ENCODE measurements around the gene ATOX1.

ATOX1 gene

DNA sequence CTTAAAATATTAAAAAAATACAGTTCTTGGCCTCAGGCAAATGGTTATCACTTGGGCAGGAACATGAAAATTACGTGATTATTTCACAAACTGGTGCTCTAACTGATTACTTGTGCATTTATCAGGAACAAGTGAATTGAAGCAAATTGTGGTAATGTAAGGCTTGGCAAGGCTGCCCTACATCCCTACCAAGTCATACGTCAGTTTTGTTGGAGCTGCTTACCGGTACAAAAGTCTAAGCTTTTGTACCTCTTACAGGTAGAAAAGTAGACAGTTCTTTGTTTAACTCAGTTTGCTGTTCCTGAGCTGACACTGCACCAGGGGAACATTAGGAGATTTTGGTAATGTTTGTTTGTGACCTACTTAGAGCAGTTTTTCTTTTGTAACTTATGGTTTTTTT, 15.5 kb upstream of the ATOX1 start:
- H3K36me3 Mint-ChIP-seq: peaks cover 26% of the 10 kb centered on the region
- no peaks in the 10 kb centered on the region for H3K9me3 Mint-ChIP-seq
- H3K4me3 Mint-ChIP-seq: peak overlapping the region; percentile 97
- no peak overlapping the region for H3K27ac Mint-ChIP-seq
- H3K4me1 Mint-ChIP-seq: peaks cover 63% of the 10 kb centered on the region
- no peak for ATAC-seq
- H3K27me3 Mint-ChIP-seq: no peaks in the 10 kb centered on the region

DNA sequence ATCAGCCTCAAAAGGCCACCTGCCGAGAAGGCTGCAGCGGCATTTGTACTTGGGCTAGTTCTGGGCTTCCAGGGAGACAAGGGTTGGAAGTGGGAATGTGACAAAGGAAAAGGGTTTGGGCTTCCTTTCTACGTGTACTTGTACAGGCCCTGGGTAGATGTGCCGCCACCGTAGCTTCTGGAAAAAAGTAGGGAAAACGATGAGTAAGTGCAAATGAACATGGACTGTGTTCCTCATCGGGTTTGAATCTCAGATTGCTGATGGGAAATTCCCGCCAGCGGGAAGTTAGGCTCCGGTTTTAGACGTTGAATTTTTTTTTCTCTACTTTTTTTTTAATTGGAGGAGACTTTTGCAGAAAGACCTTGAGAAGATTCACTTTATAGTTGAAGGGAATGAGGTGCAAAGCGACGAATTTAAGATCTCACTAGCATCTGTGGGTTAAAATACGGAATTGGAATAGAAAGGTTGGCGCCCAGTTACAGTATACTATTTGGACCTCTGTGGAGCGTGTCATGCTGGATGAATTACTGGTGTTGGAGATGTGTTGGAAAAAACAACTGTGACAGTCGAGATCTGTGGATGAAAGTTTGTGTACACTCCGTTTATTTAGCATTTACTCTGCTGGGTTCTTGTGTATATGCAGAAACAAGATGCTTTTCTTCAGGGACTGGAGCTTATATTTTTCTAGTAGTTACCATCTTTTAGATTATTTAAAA, 14.6 kb upstream of the ATOX1 start:
- peak overlapping the region; percentile 97 for H3K4me3 Mint-ChIP-seq
- ATAC-seq: no peak
- peaks cover 56% of the 10 kb centered on the region for H3K4me1 Mint-ChIP-seq
- H3K27me3 Mint-ChIP-seq: no peaks in the 10 kb centered on the region
- H3K27ac Mint-ChIP-seq: no peak overlapping the region
- no peaks in the 10 kb centered on the region for H3K9me3 Mint-ChIP-seq
- peaks cover 21% of the 10 kb centered on the region for H3K36me3 Mint-ChIP-seq

GRCh38 chr5:151772029-151772845, 13.8 kb upstream of the ATOX1 start:
- H3K36me3 Mint-ChIP-seq: peaks cover 13% of the 10 kb centered on the region
- ATAC-seq: no peak
- peak overlapping the region; percentile 97 for H3K4me3 Mint-ChIP-seq
- peaks cover 49% of the 10 kb centered on the region for H3K4me1 Mint-ChIP-seq
- H3K9me3 Mint-ChIP-seq: no peaks in the 10 kb centered on the region
- no peak overlapping the region for H3K27ac Mint-ChIP-seq
- no peaks in the 10 kb centered on the region for H3K27me3 Mint-ChIP-seq

DNA sequence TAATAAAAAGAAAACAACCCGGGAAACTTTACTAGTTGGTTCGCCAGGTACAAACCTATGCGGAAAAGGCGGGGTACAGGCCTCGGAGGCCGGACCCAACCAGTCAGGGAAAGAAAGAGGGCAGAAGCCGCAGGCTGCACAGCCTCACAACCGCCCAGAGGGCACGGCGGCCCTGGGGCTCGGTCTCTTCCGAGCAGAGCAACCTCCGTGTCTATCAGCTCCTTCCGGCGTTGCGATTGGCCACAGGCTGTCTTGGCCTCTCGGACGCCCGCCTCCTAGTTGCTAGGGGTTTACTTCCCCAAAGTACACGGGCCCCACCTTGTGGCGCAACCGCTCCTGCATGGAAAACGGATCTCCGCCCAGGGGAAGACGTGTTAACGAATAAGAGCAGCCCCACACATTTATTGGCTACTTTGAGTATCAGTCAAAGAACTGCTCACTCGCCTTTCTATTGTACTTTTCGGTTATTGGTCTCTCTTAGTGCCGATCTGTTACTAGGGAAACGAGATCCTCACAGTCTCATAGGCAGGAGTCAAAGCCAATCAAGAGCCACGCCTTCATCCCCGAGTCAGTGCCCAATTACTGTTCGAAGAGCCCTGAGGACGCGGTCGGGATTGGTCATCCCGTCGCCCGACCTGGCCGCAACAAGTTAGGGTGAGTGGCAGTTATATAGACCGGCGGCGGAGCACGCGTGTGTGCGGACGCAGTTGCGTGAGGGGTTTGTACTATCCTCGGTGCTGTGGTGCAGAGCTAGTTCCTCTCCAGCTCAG, 13.0 kb upstream of the ATOX1 start, which contains the start of gene G3BP1:
TSS of gene G3BP1 (plus strand) at position 696 of the 770 bp plus-strand sequence. CDS start 14,667 bp downstream, outside the sequence.
- H3K4me1 Mint-ChIP-seq: peaks cover 42% of the 10 kb centered on the region
- peak within 1 kb of the TSS; percentile 97 for H3K4me3 Mint-ChIP-seq
- H3K27ac Mint-ChIP-seq: no peak within 1 kb of the TSS
- ATAC-seq: peak; percentile 92
- H3K9me3 Mint-ChIP-seq: no peaks in the 10 kb centered on the region
- H3K36me3 Mint-ChIP-seq: peaks cover 5% of the 10 kb centered on the region
- no peaks in the 10 kb centered on the region for H3K27me3 Mint-ChIP-seq

DNA sequence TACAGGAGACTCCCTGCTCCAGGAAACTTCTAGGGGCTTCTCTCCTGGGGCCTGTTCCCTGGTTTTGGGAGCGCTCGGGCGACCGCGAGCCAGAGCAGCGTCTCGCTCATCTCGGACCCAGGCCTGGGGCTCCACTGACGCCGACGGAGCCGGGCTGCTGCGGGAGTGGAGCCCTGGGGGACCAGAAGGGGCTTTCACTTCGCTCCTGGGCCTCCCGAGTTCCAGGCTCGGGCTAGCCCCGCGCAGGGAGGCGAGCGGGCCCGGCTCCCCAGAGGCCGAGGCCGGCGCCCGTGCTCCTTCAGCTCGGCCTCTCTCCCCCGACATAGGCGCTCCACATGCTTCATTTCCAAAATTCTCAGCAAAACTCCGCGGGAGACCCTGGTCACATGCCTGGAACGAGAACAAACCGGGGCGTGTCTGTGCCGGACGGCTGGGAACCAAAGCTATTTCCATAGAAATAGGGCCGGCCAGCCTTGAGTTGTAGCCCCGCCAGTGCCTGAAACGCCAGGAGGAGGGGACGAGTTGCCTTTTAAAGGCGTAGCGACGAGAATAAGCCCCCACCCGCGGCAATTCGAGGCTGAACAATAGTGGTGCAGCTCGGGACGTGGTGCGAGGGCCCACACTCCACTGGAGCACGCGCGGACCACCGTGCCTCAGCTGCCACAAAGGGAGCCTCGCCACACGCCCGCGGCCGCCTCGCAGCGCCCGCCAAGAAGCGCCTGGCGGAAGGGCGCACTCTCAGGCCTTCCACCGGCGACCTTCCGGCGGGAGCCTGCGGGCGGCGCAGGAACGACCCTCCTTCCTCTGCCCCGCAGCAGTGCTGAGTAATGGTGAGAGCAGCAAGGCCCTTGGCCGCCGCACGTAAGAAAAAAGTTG, 12.2 kb upstream of the ATOX1 start:
- peaks cover 33% of the 10 kb centered on the region for H3K4me1 Mint-ChIP-seq
- H3K27me3 Mint-ChIP-seq: no peaks in the 10 kb centered on the region
- H3K36me3 Mint-ChIP-seq: no peaks in the 10 kb centered on the region
- peak; percentile 53 for ATAC-seq
- H3K9me3 Mint-ChIP-seq: no peaks in the 10 kb centered on the region
- no peak overlapping the region for H3K27ac Mint-ChIP-seq
- H3K4me3 Mint-ChIP-seq: no peak overlapping the region

- no peak overlapping the region for H3K27ac Mint-ChIP-seq
- no peak for ATAC-seq
- no peaks in the 10 kb centered on the region for H3K27me3 Mint-ChIP-seq
- no peaks in the 10 kb centered on the region for H3K36me3 Mint-ChIP-seq
- H3K4me3 Mint-ChIP-seq: no peak overlapping the region
- no peaks in the 10 kb centered on the region for H3K9me3 Mint-ChIP-seq
- H3K4me1 Mint-ChIP-seq: peaks cover 8% of the 10 kb centered on the region
Observed at GRCh38 chr5:151766975-151767374, 8.5 kb upstream of the ATOX1 start.

- H3K9me3 Mint-ChIP-seq: no peaks in the 10 kb centered on the region
Observed at GRCh38 chr5:151764801-151765200, 6.4 kb upstream of the ATOX1 start.

DNA sequence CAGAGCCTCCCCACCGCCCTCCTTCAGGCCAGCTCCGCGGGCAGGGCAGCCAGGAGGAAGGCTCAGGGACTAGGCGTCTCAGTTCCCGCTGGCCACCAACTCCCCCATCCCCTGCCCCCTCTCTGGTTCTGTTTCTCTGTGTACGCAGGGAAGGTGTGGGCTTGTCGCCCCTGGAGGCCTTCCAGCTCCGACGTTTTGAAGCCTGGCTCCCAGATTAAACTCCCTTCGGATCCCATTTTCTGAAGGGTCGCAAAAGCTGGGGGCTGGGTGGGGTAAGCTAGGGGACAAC, 346 bp downstream of the ATOX1 start:
- H3K36me3 Mint-ChIP-seq: peaks cover 7% of the 10 kb centered on the region
- H3K27me3 Mint-ChIP-seq: no peaks in the 10 kb centered on the region
- peak overlapping the region; percentile 95 for H3K27ac Mint-ChIP-seq
- peaks cover 51% of the 10 kb centered on the region for H3K4me1 Mint-ChIP-seq
- H3K4me3 Mint-ChIP-seq: peak overlapping the region; percentile 96
- peak; percentile 43 for ATAC-seq
- no peaks in the 10 kb centered on the region for H3K9me3 Mint-ChIP-seq

More at GRCh38 chr5:151764801-151765200, 6.4 kb upstream of the ATOX1 start:
- no peak for ATAC-seq
- H3K27me3 Mint-ChIP-seq: no peaks in the 10 kb centered on the region
- H3K4me1 Mint-ChIP-seq: peaks cover under 1% of the 10 kb centered on the region
- no peak overlapping the region for H3K4me3 Mint-ChIP-seq
- no peak overlapping the region for H3K27ac Mint-ChIP-seq
- no peaks in the 10 kb centered on the region for H3K36me3 Mint-ChIP-seq

DNA sequence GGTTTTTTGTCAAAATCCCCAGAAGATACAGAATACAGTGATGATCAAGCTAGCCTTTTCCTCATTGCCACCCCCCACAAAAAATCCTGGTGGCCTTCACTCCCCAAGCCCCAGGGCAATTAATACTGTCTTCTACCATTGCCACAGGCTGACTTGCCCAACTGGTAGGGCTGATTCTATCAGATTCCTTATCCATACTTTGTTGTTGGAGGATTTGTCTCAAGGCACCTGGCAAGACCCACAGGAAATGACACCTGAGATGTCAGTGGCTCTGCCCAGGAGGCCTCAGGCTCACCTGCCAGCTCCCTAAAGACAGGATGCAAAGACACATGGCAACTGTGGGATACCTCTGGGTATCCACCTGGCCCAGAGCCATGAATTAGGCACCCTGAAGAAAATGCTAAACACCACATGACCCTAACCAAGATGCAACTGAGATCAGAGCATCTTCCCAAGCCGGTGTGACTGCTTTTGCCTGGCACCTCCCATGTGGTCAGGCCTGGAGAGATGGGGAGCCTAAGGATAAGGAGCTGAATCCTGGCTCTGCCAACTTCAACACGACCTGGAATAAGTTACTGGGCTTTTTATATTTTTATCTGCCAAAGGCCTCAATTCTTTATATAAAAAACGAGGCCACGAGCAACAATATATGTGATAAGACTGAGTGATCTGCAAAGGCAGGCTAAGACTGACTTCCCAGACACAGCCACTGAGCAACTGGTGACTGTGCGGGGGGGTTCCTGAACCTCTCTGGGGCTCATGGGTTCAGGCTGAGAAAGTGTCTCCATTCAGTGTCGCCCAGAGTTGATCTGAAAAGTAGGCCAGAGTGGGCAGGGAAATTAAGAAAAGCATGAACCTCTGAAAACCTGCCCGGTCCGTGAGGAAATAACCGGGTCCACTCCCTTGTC, 944 bp downstream of the ATOX1 start:
- Mint-ChIP-seq H3K4me1 (peaks cover 51% of the 10 kb centered on the region), H3K36me3 (peaks cover 13% of the 10 kb centered on the region), H3K9me3 (no peaks in the 10 kb centered on the region), H3K27me3 (no peaks in the 10 kb centered on the region), H3K4me3 (peak overlapping the region; percentile 96), H3K27ac (peak overlapping the region; percentile 95)
- ATAC-seq: peak; percentile 25

GRCh38 chr5:151755383-151755782, 3.0 kb downstream of the ATOX1 start:
- Mint-ChIP-seq H3K27ac (peak overlapping the region; percentile 95), H3K4me3 (peak overlapping the region; percentile 55), H3K4me1 (peaks cover 56% of the 10 kb centered on the region)

DNA sequence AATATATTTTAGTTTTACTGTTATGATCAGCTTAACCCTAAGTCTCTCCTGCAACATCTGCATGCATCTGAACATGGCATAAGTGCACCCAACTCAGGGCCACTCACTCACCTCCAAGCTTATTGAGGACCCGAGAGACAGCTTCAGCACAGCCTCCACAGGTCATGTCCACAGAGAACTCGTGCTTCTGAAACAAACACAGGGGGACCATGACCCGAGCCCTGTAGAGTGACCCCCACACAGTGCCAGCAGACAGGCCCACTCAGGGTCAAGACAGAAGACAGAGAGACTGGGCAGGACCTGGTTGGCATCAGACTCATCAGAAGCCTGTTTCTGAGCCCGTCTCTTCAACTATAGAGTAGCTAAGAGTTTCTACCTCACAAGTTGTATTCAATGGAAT, 6.8 kb downstream of the ATOX1 start:
- ATAC-seq: no peak
- peaks cover 51% of the 10 kb centered on the region for H3K4me1 Mint-ChIP-seq
- peaks cover 20% of the 10 kb centered on the region for H3K36me3 Mint-ChIP-seq
- no peaks in the 10 kb centered on the region for H3K9me3 Mint-ChIP-seq
- H3K27ac Mint-ChIP-seq: peak overlapping the region; percentile 10
- no peaks in the 10 kb centered on the region for H3K27me3 Mint-ChIP-seq
- H3K4me3 Mint-ChIP-seq: no peak overlapping the region

More at GRCh38 chr5:151755383-151755782, 3.0 kb downstream of the ATOX1 start:
- Mint-ChIP-seq H3K9me3 (no peaks in the 10 kb centered on the region), H3K27me3 (no peaks in the 10 kb centered on the region), H3K36me3 (peaks cover 20% of the 10 kb centered on the region)
- ATAC-seq: peak; percentile 54

DNA sequence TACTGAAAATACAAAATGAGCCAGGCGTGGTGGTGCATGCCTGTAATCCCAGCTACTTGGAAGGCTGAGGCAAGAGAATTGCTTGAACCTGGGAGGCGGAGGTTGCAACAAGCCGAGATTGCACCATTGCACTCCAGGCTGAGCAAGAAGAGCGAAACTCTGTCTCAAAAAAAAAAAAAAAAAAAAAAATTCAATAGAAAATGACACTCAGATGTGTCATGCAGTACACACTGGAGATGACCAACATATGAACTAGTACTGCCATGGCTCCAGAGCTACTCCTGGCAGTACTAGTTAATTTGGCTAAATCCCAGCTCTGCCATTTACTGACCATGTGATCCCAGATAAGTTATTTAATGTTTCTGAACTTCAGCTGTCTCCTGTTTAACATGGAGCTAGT, 7.3 kb downstream of the ATOX1 start:
- Mint-ChIP-seq H3K9me3 (no peaks in the 10 kb centered on the region), H3K27me3 (no peaks in the 10 kb centered on the region), H3K4me3 (no peak overlapping the region), H3K27ac (no peak overlapping the region), H3K4me1 (peaks cover 51% of the 10 kb centered on the region), H3K36me3 (peaks cover 20% of the 10 kb centered on the region)
- no peak for ATAC-seq

- Mint-ChIP-seq H3K4me1 (peaks cover 50% of the 10 kb centered on the region), H3K27ac (peak overlapping the region; percentile 93), H3K4me3 (peak overlapping the region; percentile 72), H3K36me3 (peaks cover 27% of the 10 kb centered on the region), H3K27me3 (no peaks in the 10 kb centered on the region), H3K9me3 (no peaks in the 10 kb centered on the region)
- ATAC-seq: no peak
Observed at GRCh38 chr5:151750121-151750520, 8.3 kb downstream of the ATOX1 start.
